Caco-2 (cell line): ENCODE measurements around the gene NUP210L. TPM values are rescaled to one million over a fixed set of nuclear protein-coding genes. Genes with fewer than 3 reads are reported as not detected.

ENCODE experiments used
- BruUV-seq: library from RNA; stranded (reverse); fragments of 400-500 nt; replicated peaks from 2 replicates; lab custom pipeline; 2021; lab: Mats Ljungman, UMichigan
- CTCF ChIA-PET: fragments of 300-600 bp; sonication (Branson Sonifier 250); formaldehyde crosslinking; loops from one replicate; lab custom pipeline; 2022; ENCODE audit warnings: antibody characterized with exemption; lab: Charles Lee
- POLR2A ChIA-PET: fragments of 300-600 bp; sonication (Branson Sonifier 250); formaldehyde crosslinking; loops from one replicate; lab custom pipeline; 2022; ENCODE audit warnings: antibody characterized with exemption; lab: Charles Lee
- DNase-seq, 2 experiments: peaks; one replicate each; pipeline versions ENCODE4 v3.0.0 to v3.0.0-alpha.2; 2020 to 2022
- H3K27me3 ChIP-seq: replicated peaks from 2 replicates; pipeline ENCODE4 v1.6.0; 2011; ENCODE audit warnings: low read length; ENCODE audit not compliant: control insufficient read depth, insufficient read depth
- H3K36me3 ChIP-seq: 2 replicates; pipeline ENCODE4 v1.5.1; 2011; ENCODE audit warnings: low read length; ENCODE audit not compliant: control insufficient read depth, insufficient read depth
- H3K4me1 ChIP-seq: fragments of 250-450 bp; sonication (Bioruptor Pico); 2 replicates; pipeline ENCODE4 v1.5.1; 2020; ENCODE audit warnings: mild to moderate bottlenecking
- H3K4me3 ChIP-seq: 2 replicates; pipeline ENCODE4 v1.5.1; 2011; ENCODE audit warnings: low read depth, mild to moderate bottlenecking, control low read depth, low read length
- H3K9me3 ChIP-seq: fragments of 250-450 bp; sonication (Bioruptor Pico); 2 replicates; pipeline ENCODE4 v1.5.1; 2020; ENCODE audit warnings: mild to moderate bottlenecking, moderate library complexity
- H3K27ac Mint-ChIP-seq: one replicate; pipeline ENCODE4 v1.8.0; 2022; ENCODE audit warnings: mixed read lengths; ENCODE audit not compliant: unreplicated experiment
- H3K27me3 Mint-ChIP-seq: one replicate; pipeline ENCODE4 v1.8.0; 2022; ENCODE audit warnings: mixed read lengths; ENCODE audit not compliant: insufficient read depth, unreplicated experiment
- H3K36me3 Mint-ChIP-seq: one replicate; pipeline ENCODE4 v1.8.0; 2022; ENCODE audit warnings: mild to moderate bottlenecking, mixed read lengths; ENCODE audit not compliant: insufficient read depth, unreplicated experiment
- H3K4me1 Mint-ChIP-seq: one replicate; pipeline ENCODE4 v1.8.0; 2022; ENCODE audit warnings: low read depth, mixed read lengths; ENCODE audit not compliant: unreplicated experiment
- H3K4me3 Mint-ChIP-seq: one replicate; pipeline ENCODE4 v1.8.0; 2022; ENCODE audit warnings: mild to moderate bottlenecking, moderate library complexity, mixed read lengths; ENCODE audit not compliant: unreplicated experiment
- H3K9me3 Mint-ChIP-seq: one replicate; pipeline ENCODE4 v1.8.0; 2022; ENCODE audit warnings: mixed read lengths; ENCODE audit not compliant: unreplicated experiment
- intact Hi-C: fragments of 100-400 bp; cut with micrococcal nuclease; formaldehyde crosslinking; loops from one replicate; pipeline ENCODE4 v1.10.0; 2022; ENCODE audit not compliant: unreplicated experiment
- total RNA-seq: library from RNA; stranded (reverse); gene quantifications from 2 replicates; pipeline ENCODE4 v1.2.3, GENCODE V29; 2022
- TF ChIP-seq, protein P1 (sequence below), 2 experiments: fragments of 200-600 bp in 1 of 2; IDR thresholded peaks; 1 replicate in 1 of 2; 2 replicates in 1 of 2; pipeline versions ENCODE4 v1.5.1 to v1.8.0; 2011 to 2022; ENCODE audit warnings: antibody characterized with exemption in 1 of 2, control low read depth in 1 of 2, inconsistent platforms in 1 of 2, low read depth in 1 of 2, low read length in 1 of 2, mild to moderate bottlenecking in 1 of 2, moderate library complexity in 1 of 2; ENCODE audit not compliant: insufficient read depth in 1 of 2, severe bottlenecking in 1 of 2, unreplicated experiment in 1 of 2

The NUP210L gene
- total RNA-seq, 1 experiment from 2014 or later, result 0.07 TPM

DNA sequence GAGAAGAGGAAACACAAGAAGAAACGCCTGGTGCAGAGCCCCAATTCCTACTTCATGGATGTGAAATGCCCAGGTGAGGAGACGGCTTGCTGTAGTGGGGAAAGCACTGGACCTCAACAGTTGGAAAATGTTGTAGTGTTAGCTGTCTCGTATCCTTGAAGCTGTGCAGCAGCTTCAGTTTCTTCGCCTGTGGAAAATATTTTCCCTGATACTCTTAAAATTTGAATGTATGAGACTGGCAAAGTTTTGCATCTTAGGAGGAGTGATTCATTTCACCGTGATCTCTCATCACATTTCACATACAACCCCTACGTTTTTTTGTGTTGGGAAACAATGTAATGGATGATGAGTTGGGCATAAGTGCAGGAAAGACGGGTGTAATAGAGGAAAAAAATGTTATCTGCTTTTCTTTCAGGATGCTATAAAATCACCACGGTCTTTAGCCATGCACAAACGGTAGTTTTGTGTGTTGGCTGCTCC, 163.7 kb downstream of the NUP210L start:
- peak overlapping the region; percentile 83 for H3K4me3 ChIP-seq
- TSS peak; percentile 85 for BruUV-seq
- intact Hi-C loops, result no loop called here
- peaks cover 9% of the 10 kb centered on the region; the same call in 1 of the 2 replicates for H3K4me1 ChIP-seq
- peaks cover 31% of the 10 kb centered on the region for H3K4me1 Mint-ChIP-seq
- H3K27me3 Mint-ChIP-seq, result peaks cover 3% of the 10 kb centered on the region
- H3K9me3 Mint-ChIP-seq, result peaks cover 22% of the 10 kb centered on the region
- H3K4me3 Mint-ChIP-seq, result peak overlapping the region; percentile 95
- POLR2A ChIA-PET, result interaction anchor here (0.6 to 2.6 kb wide), 8 partner anchors 10 to 513 kb away, joined by 3 to 33 read pairs (median 6); partner anchors contain the start of genes CREB3L4, GATAD2B and SLC27A3
- CTCF ChIA-PET, result interaction anchor here (1.0 to 1.2 kb wide), 2 partner anchors 13 to 15 kb away, joined by 3 to 4 read pairs; no protein-coding TSS in a partner anchor
- TF ChIP-seq, protein P1, sequence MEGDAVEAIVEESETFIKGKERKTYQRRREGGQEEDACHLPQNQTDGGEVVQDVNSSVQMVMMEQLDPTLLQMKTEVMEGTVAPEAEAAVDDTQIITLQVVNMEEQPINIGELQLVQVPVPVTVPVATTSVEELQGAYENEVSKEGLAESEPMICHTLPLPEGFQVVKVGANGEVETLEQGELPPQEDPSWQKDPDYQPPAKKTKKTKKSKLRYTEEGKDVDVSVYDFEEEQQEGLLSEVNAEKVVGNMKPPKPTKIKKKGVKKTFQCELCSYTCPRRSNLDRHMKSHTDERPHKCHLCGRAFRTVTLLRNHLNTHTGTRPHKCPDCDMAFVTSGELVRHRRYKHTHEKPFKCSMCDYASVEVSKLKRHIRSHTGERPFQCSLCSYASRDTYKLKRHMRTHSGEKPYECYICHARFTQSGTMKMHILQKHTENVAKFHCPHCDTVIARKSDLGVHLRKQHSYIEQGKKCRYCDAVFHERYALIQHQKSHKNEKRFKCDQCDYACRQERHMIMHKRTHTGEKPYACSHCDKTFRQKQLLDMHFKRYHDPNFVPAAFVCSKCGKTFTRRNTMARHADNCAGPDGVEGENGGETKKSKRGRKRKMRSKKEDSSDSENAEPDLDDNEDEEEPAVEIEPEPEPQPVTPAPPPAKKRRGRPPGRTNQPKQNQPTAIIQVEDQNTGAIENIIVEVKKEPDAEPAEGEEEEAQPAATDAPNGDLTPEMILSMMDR (IDR thresholded peaks at IDR 0.05; ENCODE audit: insufficient read depth in 1 of 2, low read depth in 1 of 2, low read length in 1 of 2, severe bottlenecking in 1 of 2, unreplicated experiment in 1 of 2), result no peak
- no peaks in the 10 kb centered on the region for H3K9me3 ChIP-seq
- H3K27ac Mint-ChIP-seq, result peak overlapping the region; percentile 99
- DNase-seq, result no peak
- peaks cover 74% of the 10 kb centered on the region for H3K36me3 Mint-ChIP-seq
- H3K27me3 ChIP-seq, result no peaks in the 10 kb centered on the region
- peaks cover 4% of the 10 kb centered on the region for H3K36me3 ChIP-seq

DNA sequence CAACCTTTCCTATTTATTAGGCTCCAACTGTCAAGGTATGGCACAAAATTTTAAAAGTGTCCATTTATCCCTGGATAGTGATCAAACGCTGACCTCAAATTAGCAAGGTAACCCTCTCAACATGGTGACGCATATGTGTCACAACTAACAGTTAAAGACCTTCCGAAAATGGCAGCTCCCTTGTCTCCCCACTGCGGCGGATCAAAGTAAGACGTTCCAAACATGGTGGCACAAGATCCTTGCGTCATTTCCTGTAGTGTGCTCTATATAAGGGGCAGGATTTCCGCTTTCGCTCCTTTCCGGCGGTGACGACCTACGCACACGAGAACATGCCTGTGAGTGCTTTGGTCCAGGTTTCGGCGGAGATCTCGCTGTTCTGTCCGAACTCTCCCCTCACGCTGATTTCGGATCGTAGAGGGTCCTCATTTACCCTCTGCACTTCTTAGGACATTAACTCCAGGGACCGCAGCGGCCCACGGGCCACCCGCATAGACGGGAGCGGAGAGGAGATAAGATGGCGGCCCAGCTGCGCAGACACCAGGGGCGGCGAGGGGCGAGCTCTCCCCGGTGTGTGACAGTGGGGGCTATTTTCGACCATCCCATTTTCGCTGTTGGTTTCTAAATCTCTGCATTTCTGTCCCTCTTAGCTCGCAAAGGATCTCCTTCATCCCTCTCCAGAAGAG, 164.3 kb downstream of the NUP210L start, which contains the start of gene RPS27:
RPS27 (plus strand) TSS at position 295 of the 683 bp plus-strand sequence; CDS start at position 330, 35 bp downstream.
- H3K27me3 Mint-ChIP-seq, result peaks cover 3% of the 10 kb centered on the region
- H3K4me1 Mint-ChIP-seq, result peaks cover 34% of the 10 kb centered on the region
- H3K27ac Mint-ChIP-seq, result peak within 1 kb of the TSS; percentile 99
- peaks cover 73% of the 10 kb centered on the region for H3K36me3 Mint-ChIP-seq
- CTCF ChIA-PET, result interaction anchor here (0.6 to 1.2 kb wide), 7 partner anchors 11 to 196 kb away, joined by 3 to 6 read pairs (median 4); partner anchors contain the start of gene CREB3L4
- intact Hi-C loops, result loop anchor here (1.0 kb wide), 2 partner anchors 169 to 313 kb away; no protein-coding TSS in a partner anchor
- POLR2A ChIA-PET, result interaction anchor here (0.5 to 2.6 kb wide), 25 partner anchors 9 to 513 kb away, joined by 3 to 33 read pairs (median 4); partner anchors contain the start of genes CREB3L4, CRTC2, DENND4B and GATAD2B
- no peaks in the 10 kb centered on the region for H3K27me3 ChIP-seq
- DNase-seq, result peak; percentile 94 to 97
- peaks cover 20% of the 10 kb centered on the region for H3K9me3 Mint-ChIP-seq
- TF ChIP-seq, protein P1 (IDR thresholded peaks at IDR 0.05; ENCODE audit: insufficient read depth in 1 of 2, low read depth in 1 of 2, low read length in 1 of 2, severe bottlenecking in 1 of 2, unreplicated experiment in 1 of 2), result no peak
- H3K9me3 ChIP-seq, result no peaks in the 10 kb centered on the region
- no TSS peak for BruUV-seq
- H3K36me3 ChIP-seq, result peaks cover 4% of the 10 kb centered on the region
- H3K4me3 Mint-ChIP-seq, result peak within 1 kb of the TSS; percentile 95
- peaks cover 9% of the 10 kb centered on the region; the same call in 1 of the 2 replicates for H3K4me1 ChIP-seq
- peak within 1 kb of the TSS; percentile 83 for H3K4me3 ChIP-seq

DNA sequence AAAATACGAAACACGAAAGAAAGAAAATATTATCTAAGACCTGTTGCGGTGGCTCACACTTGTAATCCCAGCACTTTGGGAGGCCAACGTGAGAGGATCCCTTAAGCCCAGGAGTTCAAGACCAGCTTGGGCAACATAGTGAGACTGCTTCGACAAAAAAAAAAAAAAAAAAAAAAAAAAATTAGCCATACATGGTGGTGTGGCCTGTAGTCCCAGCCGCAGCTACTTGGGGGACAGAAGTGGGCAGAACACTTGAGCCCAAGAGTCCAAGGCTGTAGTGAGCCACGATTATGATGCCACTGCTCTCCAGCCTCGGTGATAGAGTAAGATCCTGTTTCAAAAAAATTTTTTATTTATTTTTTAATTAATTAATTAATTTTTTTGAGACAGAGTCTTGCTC, 167.3 kb downstream of the NUP210L start:
- peaks cover 13% of the 10 kb centered on the region for H3K9me3 Mint-ChIP-seq
- BruUV-seq, result no TSS peak
- Histone ChIP-seq H3K4me3 (no peak overlapping the region), H3K27me3 (no peaks in the 10 kb centered on the region), H3K9me3 (no peaks in the 10 kb centered on the region), H3K4me1 (peaks cover 17% of the 10 kb centered on the region), H3K36me3 (peaks cover 3% of the 10 kb centered on the region)
- TF ChIP-seq, protein P1 (IDR thresholded peaks at IDR 0.05; ENCODE audit: insufficient read depth in 1 of 2, low read depth in 1 of 2, low read length in 1 of 2, severe bottlenecking in 1 of 2, unreplicated experiment in 1 of 2), result no peak
- intact Hi-C loops, result loop anchor here (2.0 to 5.0 kb wide), 2 partner anchors 205 to 309 kb away; partner anchors contain the start of gene NPR1
- ChIA-PET POLR2A (interaction anchor here (0.6 kb wide), 1 partner anchor 24 kb away, joined by 5 read pairs; the partner anchor contains the start of gene SLC39A1), CTCF (interaction anchor here (0.6 to 1.7 kb wide), 5 partner anchors 10 to 166 kb away, joined by 3 to 7 read pairs (median 4); partner anchors contain the start of genes CREB3L4, JTB and SLC39A1)
- peaks cover 3% of the 10 kb centered on the region for H3K27me3 Mint-ChIP-seq
- H3K36me3 Mint-ChIP-seq, result peaks cover 43% of the 10 kb centered on the region
- H3K4me3 Mint-ChIP-seq, result no peak overlapping the region
- H3K27ac Mint-ChIP-seq, result peak overlapping the region; percentile 68
- no peak for DNase-seq
- peaks cover 40% of the 10 kb centered on the region for H3K4me1 Mint-ChIP-seq
